Kidney capillary endothelial cell (primary cell): ENCODE measurements around the gene SMYD3.

Experiments
- DNase-seq: peaks from one replicate; pipeline ENCODE4 v3.0.0-alpha.2; 2018; ENCODE audit warnings: low spot score

Gene SMYD3

DNA sequence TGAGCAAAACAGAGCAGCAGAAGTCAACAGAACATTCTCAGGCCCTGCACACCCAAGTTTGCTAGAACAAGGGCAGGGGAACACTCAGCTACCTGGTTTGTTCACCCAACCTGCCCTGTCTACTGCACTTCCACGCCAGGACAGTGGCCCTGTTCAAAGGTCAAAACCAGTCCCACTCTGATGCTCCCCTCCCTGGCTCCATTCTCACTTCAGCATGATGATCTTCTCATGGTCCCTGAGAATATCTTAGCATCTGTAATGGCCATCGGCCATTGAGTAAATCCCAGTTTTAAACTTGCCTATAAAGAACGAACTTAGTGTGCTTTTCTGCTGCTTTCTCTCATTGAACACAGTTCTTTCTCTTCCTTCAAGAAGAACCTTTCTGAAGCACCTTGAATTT, 293.6 kb downstream of the SMYD3 start:
- DNase-seq: no peak

DNA sequence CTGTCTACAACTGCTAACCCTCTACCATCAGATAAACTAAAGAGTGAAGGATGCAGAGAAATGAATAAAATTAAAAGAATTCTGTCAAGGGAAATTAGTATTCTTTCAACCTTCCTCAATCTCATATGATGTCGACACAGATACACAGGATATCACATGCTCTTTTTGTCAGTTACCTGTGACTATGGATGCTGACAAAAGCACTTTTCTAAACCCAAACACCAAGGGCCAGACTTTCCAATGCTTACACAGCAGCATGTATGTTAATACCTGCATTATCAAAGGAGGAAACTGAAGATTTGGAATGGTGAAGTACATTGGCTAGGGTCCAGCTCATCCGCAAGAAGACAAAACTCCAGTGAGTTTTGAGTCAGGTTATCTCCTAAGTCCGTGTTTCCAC, 294.0 kb downstream of the SMYD3 start:
- no peak for DNase-seq

DNA sequence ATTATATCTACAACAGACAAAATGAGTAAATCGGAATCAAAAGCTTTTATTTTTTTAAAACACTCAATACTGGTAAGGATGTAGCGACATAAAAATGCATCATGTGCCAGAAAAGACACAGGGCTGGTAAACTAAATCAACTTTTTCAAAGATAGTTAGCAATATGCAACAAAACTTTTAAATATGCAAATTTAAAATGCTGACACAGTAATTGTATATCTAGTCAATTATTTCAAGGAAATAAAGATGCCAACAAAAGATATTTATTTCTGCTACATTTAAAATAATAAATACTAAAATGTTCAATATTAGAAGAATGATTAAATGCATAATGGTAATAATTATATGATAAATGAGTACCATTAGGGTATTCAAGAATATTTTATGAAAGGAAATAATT, 295.1 kb downstream of the SMYD3 start:
- no peak for DNase-seq

DNA sequence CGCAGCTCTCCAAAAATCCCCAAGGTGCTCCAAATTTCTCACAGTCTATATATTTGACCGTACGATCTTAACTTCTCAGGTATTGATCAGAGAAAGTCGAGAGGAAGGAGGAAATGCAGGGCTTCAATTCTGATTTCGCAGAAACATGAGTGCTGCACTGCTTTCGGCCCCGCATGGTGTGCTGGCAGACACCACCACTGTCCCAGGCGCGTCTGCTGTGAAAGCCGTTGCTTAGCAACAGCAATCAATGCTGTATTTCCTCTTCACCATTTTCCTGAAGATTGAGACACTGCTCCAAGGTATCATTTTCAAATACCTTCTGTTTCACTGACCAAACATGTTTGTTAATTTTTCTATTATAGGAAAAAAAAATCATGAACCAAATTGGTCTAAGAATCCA, 296.3 kb downstream of the SMYD3 start:
- DNase-seq: no peak

DNA sequence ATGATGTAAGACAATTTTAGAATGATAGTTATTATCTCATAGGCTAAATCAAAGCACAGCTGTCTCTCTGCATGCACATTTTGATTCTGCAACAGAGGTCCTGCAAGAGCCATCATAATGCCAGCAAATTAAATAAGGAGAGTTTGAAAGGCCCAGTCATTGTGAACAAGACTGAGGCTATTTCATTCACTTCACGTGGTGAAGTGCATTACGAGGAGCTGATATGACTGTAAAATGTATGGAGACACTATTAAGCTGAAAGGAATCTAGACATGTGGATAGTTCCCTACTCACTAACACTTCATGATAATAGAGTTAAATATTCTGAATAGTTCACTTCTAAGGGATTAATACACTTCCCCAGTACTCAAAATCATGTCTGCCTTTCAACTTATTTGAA, 299.0 kb downstream of the SMYD3 start:
- DNase-seq: no peak

DNA sequence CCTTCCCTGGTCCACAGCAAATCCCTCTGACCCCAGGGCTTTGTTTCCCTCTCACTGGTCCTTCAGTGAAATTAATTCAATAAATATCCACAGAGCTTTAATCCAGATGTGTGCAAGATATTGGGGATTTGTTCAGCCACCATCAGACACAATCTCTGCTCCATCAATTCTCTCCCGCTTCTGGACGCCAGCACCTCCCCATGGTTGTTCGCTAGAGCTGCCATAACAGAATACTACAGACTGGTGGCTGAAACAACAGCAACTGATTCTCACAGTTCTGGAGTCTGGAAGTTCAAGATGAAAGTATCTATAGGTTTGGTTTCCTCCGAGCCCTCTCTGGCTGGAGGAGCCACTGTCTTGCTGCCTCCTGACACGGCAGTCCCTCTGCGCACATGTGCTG, 303.9 kb downstream of the SMYD3 start:
- no peak for DNase-seq

DNA sequence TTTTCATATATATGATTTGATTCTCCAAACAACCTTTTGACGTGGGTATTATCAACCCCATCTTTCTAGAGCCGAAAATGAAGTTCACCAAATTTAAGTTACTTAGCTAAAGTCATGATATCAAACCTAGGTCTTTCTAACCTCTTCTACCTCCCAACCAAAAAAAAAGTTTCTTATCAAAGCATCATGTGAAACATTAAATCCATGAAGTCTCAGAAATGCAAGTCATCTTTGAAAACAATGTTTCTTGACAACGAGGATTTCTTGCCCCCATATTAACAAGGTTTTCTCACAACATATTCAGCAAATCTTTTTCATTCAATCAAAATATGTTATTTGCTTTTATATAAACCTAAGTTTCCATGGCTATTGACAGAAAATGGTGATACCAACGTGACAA, 306.3 kb downstream of the SMYD3 start:
- DNase-seq: no peak

DNA sequence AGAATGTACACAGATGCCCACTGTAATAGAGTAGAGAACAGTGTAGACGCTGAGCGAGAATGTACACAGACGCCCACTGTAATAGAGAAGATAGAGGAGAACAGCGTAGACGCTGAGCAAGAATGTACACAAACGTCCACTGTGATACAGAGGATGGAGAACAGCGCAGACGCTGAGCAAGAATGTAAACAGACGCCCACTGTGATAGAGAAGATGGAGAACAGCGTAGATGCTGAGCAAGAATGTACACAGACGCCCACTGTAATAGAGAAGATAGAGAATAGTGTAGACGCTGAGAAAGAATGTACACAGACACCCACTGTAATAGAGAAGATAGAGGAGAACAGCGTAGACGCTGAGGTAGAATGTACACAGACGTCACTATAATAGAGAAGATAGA, 306.9 kb downstream of the SMYD3 start:
- DNase-seq: no peak

DNA sequence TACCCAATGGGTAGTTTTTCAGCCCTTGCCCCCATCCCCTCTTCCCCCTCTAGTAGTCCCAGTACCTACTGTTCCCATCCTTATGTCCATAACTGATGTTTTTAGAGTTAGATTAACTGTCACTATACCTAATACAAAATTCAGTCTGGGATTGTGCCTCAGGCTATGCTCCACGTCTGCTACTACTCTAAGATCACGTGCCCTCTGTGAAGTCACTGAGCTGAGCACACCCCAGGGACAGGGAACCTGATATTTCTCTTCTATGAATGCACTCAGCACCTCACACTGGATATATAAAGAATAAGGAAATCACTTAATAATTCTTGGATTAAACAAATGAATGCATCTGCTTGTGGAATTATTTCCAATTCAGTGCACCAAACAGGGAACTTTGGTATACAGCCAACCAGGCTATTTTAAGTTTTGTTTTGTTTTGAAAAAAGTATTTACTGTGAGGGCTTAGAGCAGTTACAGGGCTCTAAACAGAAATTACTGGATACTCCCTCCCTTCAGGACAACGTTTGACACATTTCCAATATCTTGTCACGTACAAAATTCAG, 307.9 kb downstream of the SMYD3 start:
- DNase-seq: no peak

DNA sequence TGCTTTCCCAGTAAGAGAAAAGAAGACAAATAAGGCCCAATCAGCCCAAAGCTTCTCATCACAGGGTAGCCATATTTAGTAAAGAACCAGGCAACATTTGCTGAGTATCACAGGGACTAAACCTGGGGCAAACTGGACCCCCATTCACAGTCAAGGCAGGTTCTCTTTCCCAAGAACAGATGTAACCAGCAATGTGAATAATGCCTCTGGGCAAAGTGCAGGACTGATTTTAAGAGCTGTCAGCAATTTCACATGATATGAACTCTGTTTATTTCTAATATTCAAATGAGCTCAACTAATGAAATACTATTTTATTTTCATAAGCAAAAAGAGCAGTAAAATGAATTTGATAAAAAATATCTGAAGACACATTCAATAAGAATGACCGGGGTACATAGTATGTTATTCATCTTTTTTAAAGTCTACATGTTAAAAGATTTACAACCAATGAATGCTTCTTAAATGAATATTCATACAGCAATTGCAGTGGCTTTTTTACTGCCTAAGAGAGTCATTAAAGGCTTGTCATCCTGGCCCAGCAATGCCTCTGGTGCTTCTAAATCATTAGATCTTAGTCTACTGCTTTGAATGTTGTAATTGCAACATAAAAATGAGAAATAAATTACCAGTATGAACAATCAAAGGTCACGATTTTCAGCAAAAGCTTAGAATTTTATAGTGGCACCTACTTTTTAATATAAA, 308.8 kb downstream of the SMYD3 start:
- no peak for DNase-seq

DNA sequence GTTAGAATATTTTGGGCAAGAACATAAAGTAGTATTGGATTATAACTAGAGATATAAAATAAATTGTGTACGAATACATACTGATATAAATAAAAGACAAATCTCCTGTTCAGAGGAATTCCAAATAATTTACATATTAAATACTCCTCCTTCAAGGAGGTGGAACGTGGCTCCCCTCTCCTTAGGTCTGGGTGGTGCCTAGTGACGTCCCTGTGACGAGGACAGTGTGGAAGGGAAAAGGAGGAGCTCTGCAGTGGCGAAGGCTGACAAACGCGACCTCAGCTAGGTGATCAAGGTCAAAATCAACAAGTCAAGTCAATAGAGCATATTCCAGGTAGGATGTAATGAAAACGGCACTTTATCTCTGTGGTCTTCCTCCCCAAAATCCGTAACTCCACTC, 310.0 kb downstream of the SMYD3 start:
- DNase-seq: no peak

DNA sequence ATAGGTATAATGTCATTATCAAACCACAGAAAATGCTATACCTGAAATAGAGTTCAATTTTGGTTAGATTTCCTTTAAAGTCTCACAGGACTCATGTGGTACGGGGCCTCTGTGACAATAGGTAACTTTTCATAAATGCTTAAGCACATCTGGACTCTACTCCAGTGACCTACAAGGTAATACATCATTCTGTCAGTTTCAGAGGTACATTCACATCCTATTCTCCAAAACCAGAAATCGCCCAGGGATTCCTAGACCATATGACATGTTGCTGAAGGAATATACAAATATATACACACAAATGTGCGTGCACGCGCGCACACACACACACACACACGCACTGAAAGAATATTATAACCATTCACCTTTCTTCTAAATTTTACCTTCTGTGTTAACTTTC, 311.8 kb downstream of the SMYD3 start:
- no peak for DNase-seq

DNA sequence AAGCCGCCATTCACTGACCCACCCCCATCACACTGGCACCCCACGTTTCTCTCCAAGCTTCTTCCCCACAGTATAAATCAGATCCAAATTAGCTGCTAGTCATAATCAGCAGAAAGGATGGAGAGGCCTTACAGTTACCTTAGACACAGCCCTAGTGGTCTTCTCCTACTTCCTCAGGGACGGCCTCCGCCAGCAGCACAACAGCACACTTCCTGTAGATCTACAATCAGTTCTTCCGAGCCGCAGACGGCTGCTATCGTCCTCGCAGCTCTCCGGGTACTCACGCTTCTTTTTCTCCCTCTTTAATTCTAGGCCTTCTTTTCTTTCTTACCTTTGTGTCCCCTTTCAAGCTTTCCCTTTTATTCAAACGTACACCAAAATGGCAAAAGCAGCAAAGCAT, 313.5 kb downstream of the SMYD3 start:
- DNase-seq: no peak

DNA sequence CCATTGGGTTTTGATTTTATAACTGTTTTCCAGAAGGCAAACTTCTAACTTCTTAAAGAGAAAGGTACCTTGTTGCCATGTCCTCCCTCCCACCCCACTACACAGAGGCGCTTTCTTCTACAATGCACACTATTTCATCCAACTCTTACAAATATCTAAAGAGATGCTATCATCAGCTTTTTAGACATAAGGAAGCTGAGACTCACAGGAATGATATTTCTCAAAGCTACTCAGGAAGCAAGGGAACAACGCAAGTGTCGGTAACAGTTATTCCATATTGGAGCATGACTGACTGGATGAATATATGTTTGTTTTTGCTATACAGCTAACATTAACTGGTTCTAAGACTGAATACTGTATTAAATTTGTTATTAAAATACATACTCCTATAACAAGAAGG, 318.0 kb downstream of the SMYD3 start:
- no peak for DNase-seq

DNA sequence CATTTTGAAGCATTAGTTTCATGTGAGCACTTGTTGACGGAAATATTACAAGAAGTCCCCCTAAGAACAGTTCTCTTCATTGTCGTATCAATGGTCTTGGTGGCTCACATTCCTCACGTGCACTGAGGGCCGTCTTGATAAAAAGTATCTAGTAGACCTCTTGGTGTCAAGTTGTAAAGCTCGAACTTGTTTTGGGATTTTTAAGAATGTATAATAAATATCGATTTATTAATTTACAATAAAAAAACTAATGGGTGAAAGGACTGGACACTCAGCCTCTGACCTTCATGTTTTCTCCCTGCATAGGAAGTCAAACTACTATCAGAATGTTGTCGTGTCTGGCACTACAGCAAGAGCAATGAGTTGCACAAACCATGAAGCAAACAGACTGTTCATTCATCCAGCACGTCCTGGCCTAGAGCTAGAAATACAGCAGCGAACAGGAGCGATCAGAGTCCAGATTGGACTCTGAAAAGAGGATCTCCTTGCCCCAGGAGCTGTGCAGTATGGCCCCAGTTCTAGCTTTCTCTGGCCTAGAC, 319.2 kb downstream of the SMYD3 start:
- DNase-seq: no peak

DNA sequence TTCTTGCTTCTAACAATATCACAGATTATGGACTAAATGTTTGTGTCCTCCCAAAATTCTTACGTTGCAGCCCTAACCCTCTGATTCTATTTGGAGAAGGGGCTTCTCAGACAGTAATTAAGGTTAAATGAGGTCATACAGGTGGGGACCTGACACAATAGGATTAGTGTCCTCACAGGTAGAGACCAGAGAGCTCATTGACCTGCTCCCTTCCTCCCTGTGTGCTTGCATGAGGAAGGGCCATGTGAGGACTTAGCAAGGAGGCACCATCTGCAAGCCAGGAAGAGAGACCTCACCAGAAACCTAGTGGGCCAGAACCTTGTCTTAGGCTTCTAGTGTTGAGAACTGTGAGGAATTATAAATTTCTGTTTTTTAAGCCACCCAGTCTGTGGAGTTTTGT, 322.6 kb downstream of the SMYD3 start:
- DNase-seq: no peak

DNA sequence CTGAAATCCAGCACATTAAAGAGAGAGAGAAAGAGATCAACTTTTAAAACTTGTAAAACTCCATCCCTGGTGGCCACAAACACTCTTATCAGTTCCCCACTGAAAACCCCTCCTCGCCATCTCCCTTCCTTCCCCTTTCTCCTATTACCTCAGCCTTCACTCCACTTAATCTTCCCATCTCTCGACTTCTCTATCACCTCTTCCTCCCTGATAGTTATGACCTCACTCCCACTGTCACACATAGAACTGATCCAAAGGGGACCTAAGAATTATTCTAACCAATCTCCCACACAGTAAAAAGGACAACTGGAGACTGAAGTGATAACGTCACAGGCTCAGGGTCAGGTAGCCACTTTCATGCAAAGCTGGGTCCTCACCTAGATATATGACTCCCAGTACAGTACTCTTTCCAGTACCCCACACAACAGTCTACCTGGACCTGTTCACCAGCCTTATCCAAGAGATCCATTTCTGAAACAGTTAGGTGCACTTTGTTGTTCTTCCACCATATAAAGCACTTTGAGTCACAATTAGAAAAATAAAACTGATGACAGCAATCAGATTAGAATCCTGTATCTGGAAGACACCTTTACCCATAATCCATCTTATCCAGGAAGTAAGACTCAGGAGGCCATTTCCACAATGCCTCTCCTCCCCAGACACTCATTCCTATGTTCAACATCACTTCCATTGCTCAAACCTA, 324.8 kb downstream of the SMYD3 start:
- no peak for DNase-seq

DNA sequence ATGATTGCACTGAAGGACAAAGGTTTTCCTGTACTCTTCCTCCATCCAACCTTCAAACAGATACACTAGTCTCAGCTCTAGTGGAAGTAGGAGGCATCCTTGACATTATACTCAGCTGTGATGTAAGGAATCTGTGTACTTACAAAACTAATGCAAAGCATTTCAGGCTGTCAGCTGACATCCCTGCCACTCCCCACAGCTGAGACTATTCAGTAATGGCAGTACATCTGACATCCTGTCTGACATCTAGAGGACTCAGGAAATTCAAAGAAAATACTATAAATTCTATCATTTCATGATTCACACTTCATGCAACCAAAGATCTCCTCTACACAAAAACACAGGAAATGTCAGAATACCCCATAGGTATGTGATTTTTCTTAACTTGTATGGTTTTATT, 325.8 kb downstream of the SMYD3 start:
- peak; percentile 57 for DNase-seq

DNA sequence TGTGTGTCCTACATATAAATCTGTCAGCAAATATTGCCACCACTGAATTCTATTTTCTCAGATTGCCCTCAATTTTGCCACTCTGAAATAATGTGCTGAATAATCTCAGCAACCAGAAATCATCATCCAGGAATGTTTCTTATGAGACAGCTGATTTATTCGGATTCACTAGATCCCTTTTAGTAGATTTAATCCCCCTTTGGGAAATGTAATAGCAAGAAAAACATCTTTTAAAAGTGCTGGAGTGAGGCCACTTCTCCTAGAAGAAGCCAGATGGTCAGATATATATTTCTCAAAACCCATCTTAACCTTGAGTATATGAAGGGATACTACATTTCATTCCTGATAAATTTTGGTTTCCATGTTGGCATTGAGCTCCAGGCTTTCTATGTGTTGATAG, 327.7 kb downstream of the SMYD3 start:
- no peak for DNase-seq

DNA sequence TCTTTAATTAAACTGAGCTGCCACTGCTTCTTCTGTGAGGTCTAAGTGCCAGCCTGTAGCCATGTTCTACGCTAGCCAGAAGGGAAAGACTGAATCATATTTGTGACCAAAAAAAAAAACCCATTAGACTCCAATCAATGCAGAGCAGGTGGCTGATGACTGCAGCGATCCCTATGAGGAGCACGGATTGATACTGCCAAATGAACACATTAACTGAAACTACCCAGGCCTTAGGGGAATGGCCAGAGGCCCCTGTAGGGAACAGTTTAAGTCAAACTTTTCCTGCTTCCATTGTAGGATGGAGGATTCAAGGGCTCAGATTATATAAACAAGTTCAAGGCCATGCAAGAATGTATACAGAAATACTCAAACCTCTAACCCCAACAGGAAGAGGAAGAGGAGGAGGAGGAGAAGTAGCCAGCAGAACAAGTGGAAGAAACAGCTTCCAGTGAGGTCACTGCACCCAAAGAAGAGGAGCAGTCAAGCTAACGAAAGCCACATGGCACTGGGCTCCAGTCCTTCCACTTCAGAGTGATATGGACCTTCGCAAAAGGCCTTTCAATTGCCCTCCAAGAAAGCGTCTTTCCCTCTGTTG, 328.3 kb downstream of the SMYD3 start:
- DNase-seq: no peak

DNA sequence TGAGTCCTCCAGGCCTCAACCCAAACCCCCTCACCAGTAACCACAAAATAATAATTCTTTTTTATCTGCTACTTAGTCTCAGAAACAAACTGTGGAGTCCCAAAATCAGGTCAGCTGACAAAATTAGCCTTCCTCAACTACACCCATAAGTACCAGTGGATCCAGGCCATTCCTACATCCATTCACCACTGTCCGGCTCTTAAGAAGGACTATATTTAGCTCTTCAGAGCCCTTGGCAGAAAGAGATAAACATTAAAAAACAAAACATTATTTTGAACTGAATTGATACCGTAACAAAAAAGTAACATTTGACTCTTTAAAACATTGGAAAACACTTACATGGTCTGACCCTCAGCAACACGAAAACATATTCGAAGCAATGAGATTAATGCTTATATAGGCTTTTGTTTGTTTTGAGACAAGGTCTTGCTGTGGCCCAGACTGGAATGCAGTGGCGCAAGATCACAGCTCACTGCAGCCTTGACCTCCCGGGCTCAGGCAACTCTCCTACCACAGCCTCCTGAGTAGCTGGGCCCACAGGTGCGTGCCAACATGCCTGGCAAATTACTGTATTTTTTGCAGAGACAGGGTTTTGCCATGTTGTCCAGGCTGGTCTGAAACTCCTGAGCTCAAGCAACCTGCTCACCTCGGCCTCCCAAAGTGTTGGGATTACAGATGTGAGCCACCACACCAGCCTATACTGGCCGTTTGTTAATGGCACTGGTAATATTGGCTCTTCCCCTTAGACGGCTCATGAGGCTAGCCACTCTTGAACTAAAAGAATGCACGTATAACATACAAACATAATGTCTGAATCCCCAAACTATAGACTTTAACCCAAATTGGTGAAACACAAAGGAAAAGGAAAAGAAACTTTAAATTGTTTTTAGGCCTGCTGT, 330.7 kb downstream of the SMYD3 start:
- DNase-seq: no peak
